ENCODE data around the gene SLC6A6.

GRCh38 chr3:14511623-14512280, 109.3 kb downstream of the SLC6A6 start:
- TF ChIP-seq CTCF (IDR thresholded peaks at IDR 0.05; ENCODE audit: poor library complexity) (no peak), EZH2 (IDR thresholded peaks at IDR 0.05; ENCODE audit: borderline replicate concordance) (no peak), EZH2phosphoT487 (IDR thresholded peaks at IDR 0.05; ENCODE audit: low read depth, severe bottlenecking, unreplicated experiment) (no peak)

All from hepatocyte (in vitro differentiated cells).